Mononuclear cell (primary cell): ENCODE results near the gene KISS1. TPM values are rescaled to one million over a fixed set of nuclear protein-coding genes. Genes with fewer than 3 reads are reported as not detected.

ENCODE experiments used
- H3K27me3 ChIP-seq: 2 replicates; pipeline ENCODE4 v1.6.0; 2011; ENCODE audit warnings: low read length, control low read depth; ENCODE audit not compliant: insufficient read depth
- H3K4me1 ChIP-seq: 2 replicates; pipeline ENCODE4 v1.5.1; 2011; ENCODE audit warnings: mild to moderate bottlenecking, low read length, control low read depth; ENCODE audit not compliant: insufficient read depth
- H3K4me3 ChIP-seq: 2 replicates; pipeline ENCODE4 v1.5.1; 2011; ENCODE audit warnings: mild to moderate bottlenecking, low read length, moderate library complexity
- H3K9me3 ChIP-seq: 2 replicates; pipeline ENCODE4 v1.5.1; 2011; ENCODE audit warnings: low read depth, mild to moderate bottlenecking, control low read depth, low read length
- total RNA-seq: library from RNA; depleted of rRNA; stranded (reverse); fragments of >200 nt; gene quantifications from one replicate; pipeline ENCODE4 v1.2.3, GENCODE V29; 2012

The KISS1 gene
- total RNA-seq, 1 donor: not detected

DNA sequence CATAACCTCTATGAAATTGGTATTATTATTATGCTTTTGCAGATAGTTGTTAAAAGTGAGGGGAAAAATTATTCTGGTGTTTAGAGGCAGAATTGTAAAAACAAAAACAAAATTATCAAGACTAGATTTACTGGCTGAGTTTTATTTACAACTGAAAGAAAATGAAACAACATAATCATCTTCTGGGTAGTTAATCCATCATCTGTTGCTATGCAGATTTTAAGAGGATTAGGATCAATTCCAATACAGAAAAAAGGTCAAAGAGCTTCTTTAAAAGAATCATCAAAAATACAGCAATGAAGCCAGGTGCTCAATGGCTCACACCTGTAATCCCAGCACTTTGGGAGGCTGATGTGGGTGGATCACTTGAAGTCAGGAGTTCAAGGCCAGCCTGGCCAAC is 9.2 kb upstream of the KISS1 start:
- Histone ChIP-seq H3K9me3 (no peaks in the 10 kb centered on the region), H3K4me1 (peaks cover 4% of the 10 kb centered on the region), H3K27me3 (peaks cover 15% of the 10 kb centered on the region), H3K4me3 (no peak overlapping the region)

GRCh38 chr1:204204944-204205343 is 8.7 kb upstream of the KISS1 start:
- H3K9me3 ChIP-seq: no peaks in the 10 kb centered on the region
- peaks cover 15% of the 10 kb centered on the region for H3K27me3 ChIP-seq
- no peak overlapping the region for H3K4me3 ChIP-seq
- H3K4me1 ChIP-seq: peaks cover 4% of the 10 kb centered on the region

DNA sequence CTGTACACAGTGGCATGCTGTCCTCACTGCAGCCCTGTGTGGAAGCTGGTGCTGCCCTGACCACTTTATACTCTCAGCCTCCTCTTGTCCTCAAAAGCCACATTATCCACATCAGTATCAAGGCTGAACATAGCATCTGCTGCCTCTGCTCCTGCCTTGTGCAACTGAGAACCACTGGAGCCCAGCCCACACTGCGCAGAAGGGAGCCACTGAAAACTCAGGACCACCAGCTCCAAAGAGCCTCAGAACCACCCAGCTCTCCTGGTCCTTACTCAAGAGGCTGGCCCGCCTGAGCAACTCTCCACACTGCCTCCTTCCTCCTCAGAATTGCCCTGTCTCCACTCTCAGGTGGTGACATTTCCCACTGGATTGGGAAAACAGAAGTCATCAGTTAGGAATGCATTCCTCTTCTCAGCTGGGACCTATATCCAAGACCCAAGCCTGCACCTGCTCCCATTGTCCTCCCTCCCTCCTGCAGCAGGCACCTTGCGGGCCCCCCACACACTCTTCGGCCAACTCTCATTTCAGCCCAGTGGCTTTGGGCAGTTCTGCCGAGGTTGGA is 7.0 kb upstream of the KISS1 start:
- Histone ChIP-seq H3K9me3 (no peaks in the 10 kb centered on the region), H3K27me3 (peaks cover 15% of the 10 kb centered on the region)

DNA sequence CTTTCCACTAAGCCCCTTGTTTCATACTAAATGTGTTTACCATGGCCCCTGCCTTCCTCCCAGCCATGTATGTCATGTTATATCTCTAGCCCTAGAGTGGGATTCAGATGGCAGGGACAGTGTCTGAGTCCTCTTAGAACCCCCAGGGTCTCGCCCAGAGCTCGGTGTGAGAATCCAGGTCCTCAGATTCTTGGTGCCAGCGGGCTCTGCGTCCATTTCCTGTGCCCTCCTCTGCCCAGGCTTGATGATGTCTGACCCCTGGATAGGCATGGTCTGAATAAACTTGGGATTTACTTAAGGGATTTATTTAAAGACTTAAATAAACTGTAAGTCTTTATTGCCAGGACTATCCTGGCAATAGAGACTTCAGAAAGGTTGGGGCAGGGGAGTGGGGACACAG is 6.2 kb upstream of the KISS1 start:
- H3K4me1 ChIP-seq: peaks cover 4% of the 10 kb centered on the region
- peaks cover 15% of the 10 kb centered on the region for H3K27me3 ChIP-seq
- H3K4me3 ChIP-seq: no peak overlapping the region
- H3K9me3 ChIP-seq: no peaks in the 10 kb centered on the region

More for the DNA sequence above, 7.0 kb upstream of the KISS1 start:
- Histone ChIP-seq H3K4me3 (no peak overlapping the region), H3K4me1 (peaks cover 4% of the 10 kb centered on the region)

DNA sequence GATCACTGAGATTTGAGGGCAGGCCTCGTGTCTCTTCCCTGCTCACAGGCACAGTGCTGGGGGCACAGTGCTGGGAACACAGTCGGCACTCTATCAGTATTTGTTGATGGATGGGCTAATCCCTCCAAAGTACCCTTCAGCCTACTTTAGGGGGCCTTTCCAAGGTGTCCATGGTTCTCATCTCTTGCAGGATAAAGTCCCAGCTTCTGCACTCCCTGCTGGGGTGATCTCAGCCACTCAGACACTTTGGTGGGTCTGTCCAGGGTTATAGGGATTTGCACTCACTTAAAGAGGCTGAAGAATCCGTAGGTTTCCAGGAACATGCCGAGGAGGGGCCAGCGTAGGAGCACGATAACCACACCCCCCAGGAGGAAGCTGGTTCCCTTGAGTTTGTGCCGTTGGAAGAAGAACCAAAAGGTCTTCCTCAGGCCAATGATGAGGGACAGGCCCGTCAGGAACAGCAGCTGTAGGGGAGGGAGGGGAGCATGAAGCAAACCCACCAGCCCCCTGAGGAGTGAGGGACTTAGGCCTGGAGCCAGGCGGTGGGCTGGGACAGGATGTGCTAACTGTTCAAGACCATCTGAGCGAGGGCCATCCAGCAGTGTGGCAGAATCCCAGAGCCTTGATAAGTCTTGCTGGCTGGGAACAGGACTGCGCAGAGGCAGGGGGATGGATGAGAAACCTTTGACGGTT is 5.2 kb upstream of the KISS1 start:
- Histone ChIP-seq H3K4me1 (no peaks in the 10 kb centered on the region), H3K9me3 (no peaks in the 10 kb centered on the region), H3K4me3 (no peak overlapping the region), H3K27me3 (peaks cover 10% of the 10 kb centered on the region)

- H3K4me1 ChIP-seq: no peaks in the 10 kb centered on the region
- peaks cover 5% of the 10 kb centered on the region for H3K27me3 ChIP-seq
- no peak overlapping the region for H3K4me3 ChIP-seq
- H3K9me3 ChIP-seq: no peaks in the 10 kb centered on the region
Measured at GRCh38 chr1:204199579-204199978, 3.3 kb upstream of the KISS1 start.

- no peak overlapping the region for H3K4me3 ChIP-seq
- no peaks in the 10 kb centered on the region for H3K27me3 ChIP-seq
- no peaks in the 10 kb centered on the region for H3K4me1 ChIP-seq
- H3K9me3 ChIP-seq: no peaks in the 10 kb centered on the region
Measured at GRCh38 chr1:204198348-204199340, 2.4 kb upstream of the KISS1 start.

DNA sequence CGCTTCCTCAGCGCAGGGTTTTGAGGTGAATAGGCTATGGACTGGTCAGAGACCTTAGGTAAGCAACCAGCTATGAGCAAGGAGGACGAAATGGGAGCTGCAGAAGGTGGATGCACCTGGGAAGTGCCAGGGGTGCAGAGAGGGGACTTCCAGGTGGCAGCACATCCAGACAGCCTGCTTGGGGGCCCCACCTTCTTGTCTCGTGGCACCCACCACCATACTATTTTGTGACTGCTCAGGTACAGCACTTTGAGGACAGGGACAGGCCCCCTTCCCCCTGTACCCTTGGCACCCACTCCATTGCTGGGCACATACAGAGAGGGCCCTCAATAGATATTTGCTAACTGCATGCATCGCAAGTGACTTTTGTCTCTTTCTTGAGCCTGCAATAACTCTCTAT is 777 bp upstream of the KISS1 start:
- no peaks in the 10 kb centered on the region for H3K4me1 ChIP-seq
- H3K27me3 ChIP-seq: peaks cover 4% of the 10 kb centered on the region
- H3K9me3 ChIP-seq: no peaks in the 10 kb centered on the region
- H3K4me3 ChIP-seq: no peak overlapping the region

- peaks cover 8% of the 10 kb centered on the region for H3K27me3 ChIP-seq
- peaks cover 10% of the 10 kb centered on the region for H3K4me1 ChIP-seq
- no peak overlapping the region for H3K4me3 ChIP-seq
- H3K9me3 ChIP-seq: no peaks in the 10 kb centered on the region
Measured at GRCh38 chr1:204194771-204195170, 1.5 kb downstream of the KISS1 start.

DNA sequence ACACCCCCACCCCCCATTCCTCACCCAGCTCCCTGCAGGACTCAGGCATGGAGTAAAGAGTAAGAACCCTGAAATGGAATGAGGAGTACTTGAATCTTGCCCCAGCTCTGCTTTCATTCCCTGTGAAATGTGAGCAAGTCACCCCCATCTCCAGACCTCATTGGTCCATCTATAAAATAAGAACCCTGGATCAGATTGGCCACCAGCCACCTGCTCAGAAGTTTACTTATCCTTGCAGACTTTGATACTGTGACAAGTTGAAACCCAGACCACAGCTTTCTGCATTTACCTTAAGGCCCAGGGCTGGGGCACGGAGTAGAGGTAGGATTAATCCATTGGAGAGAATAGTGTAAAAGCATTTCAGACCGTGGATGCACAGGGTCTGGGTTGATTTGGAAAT is 2.2 kb downstream of the KISS1 start:
- Histone ChIP-seq H3K4me3 (no peak overlapping the region), H3K9me3 (no peaks in the 10 kb centered on the region), H3K27me3 (peaks cover 14% of the 10 kb centered on the region), H3K4me1 (peaks cover 14% of the 10 kb centered on the region)

GRCh38 chr1:204192589-204193352 is 3.5 kb downstream of the KISS1 start:
- Histone ChIP-seq H3K4me1 (peaks cover 14% of the 10 kb centered on the region), H3K9me3 (no peaks in the 10 kb centered on the region), H3K27me3 (peaks cover 25% of the 10 kb centered on the region), H3K4me3 (no peak overlapping the region)

DNA sequence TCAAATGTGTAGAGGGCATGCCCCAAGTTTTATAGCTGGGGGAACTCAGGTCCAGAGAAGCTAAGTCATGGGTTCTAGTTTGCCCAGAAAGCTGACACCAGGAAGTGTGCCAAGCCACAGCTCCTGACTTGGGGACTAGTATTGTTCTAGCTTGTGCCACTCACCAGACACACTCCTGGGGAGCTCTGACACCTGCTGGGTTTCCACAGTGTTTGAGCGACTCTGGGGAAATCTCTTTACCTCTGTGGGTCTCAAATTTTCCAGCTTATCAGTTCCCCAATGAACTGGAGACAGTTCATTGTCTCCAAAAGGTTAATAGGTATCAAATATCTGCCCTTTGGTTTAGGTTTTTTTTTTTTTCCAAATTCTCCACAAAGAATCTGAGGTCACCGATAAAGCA is 4.2 kb downstream of the KISS1 start:
- peaks cover 14% of the 10 kb centered on the region for H3K4me1 ChIP-seq
- no peaks in the 10 kb centered on the region for H3K9me3 ChIP-seq
- no peak overlapping the region for H3K4me3 ChIP-seq
- peaks cover 28% of the 10 kb centered on the region for H3K27me3 ChIP-seq

- peaks cover 28% of the 10 kb centered on the region for H3K27me3 ChIP-seq
- peaks cover 14% of the 10 kb centered on the region for H3K4me1 ChIP-seq
- no peak overlapping the region for H3K4me3 ChIP-seq
- no peaks in the 10 kb centered on the region for H3K9me3 ChIP-seq
Measured at GRCh38 chr1:204191456-204191855, 4.8 kb downstream of the KISS1 start.

DNA sequence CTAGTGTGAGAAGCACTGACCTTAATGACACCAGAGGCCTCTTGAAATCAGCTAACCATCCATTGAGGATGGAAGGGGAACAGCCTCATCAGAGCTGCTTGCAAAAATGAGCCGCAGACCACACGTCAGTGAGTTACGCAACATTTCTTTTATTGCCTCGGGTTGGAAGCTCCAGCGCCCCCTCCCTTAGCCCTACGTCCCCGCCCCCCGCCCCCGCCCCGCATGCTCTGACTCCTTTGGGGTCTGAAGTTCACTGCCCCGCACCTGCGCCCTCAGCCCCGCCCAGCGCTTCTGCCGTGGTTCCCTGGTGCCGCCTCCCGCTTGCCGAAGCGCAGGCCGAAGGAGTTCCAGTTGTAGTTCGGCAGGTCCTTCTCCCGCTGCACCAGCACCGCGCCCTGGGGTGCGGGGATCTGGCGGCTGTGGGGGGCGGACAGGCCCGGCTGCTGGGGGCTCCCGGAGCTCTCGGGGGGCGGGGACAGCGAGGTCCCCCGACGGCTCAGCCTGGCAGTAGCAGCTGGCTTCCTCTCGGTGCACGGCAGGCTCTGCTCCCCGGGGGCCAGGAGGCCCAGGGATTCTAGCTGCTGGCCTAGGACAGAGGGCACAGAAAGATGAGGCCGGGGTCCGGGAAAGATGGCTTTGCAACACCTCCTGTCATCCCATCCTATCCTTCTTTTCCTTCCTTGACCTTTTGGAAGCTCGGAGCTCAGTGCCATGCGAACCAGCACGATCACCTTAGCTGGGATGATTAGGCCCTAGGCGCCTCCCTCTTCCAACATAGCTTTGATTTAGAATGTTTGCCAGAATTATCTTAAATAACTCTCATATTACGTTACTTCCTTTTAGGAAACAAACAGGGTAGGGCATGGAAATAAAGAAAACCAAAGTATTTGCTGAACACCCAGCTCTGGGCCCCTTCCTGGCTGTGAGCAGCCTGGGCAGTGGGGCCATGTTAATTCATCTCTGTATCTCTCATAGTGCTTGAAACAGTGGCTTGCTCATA is 5.8 kb downstream of the KISS1 start:
- Histone ChIP-seq H3K4me3 (no peak overlapping the region), H3K4me1 (peaks cover 14% of the 10 kb centered on the region), H3K9me3 (no peaks in the 10 kb centered on the region), H3K27me3 (peaks cover 28% of the 10 kb centered on the region)
